Endothelial cell of umbilical vein (primary cell): ENCODE data around the gene EIF4E1B. TPM values are rescaled to one million over a fixed set of nuclear protein-coding genes. Genes with fewer than 3 reads are reported as not detected.

Experiments
- BruUV-seq: library from RNA; stranded (reverse); fragments of 400-500 nt; replicated peaks from 2 replicates; lab custom pipeline; 2021; lab: Mats Ljungman, UMichigan
- CTCF ChIA-PET: fragments of 300-600, 350-600 bp; sonication (Branson Sonifier 250); formaldehyde crosslinking; loops from one replicate; lab custom pipeline; 2021; ENCODE audit warnings: antibody characterized with exemption, inconsistent platforms; lab: Charles Lee
- POLR2A ChIA-PET: fragments of 300-600, 350-600 bp; sonication (Branson Sonifier 250); formaldehyde crosslinking; loops from one replicate; lab custom pipeline; 2021; ENCODE audit warnings: antibody characterized with exemption, inconsistent platforms; lab: Charles Lee
- DNase-seq: peaks from one replicate; pipeline ENCODE4 v3.0.0-alpha.2; 2011; ENCODE audit warnings: low read depth, low spot score
- FAIRE-seq: peaks from 2 replicates; lab custom pipeline; 2011; peaks lifted over from hg19 to GRCh38; lab: Jason Lieb, UNC
- H2AFZ ChIP-seq: 2 replicates; pipeline ENCODE4 v1.6.0; 2012; ENCODE audit warnings: low read depth, low read length, control low read depth, inconsistent platforms
- H3K27ac ChIP-seq: 2 replicates; pipeline ENCODE4 v1.5.1; 2011; ENCODE audit warnings: low read depth, mild to moderate bottlenecking, control low read depth, low read length, moderate library complexity; ENCODE audit not compliant: insufficient read depth
- H3K27me3 ChIP-seq, 2 experiments: 2 replicates each; pipeline versions ENCODE4 v1.6.0 to v1.6.1; 2011; ENCODE audit warnings: low read length in 2 of 2, mixed read lengths in 1 of 2; ENCODE audit not compliant: control insufficient read depth in 2 of 2, insufficient read depth in 2 of 2
- H3K36me3 ChIP-seq, 2 experiments: 2 replicates in 1 of 2; 3 replicates in 1 of 2; pipeline ENCODE4 v1.5.1; 2011; ENCODE audit warnings: low read length in 2 of 2, mild to moderate bottlenecking in 1 of 2, moderate library complexity in 1 of 2; ENCODE audit not compliant: control insufficient read depth in 2 of 2, insufficient read depth in 2 of 2; ENCODE audit errors: extremely low read depth in 1 of 2
- H3K4me1 ChIP-seq: 3 replicates; pipeline ENCODE4 v1.5.1; 2011; ENCODE audit warnings: mild to moderate bottlenecking, low read length; ENCODE audit not compliant: control insufficient read depth, insufficient read depth; ENCODE audit errors: extremely low read depth
- H3K4me2 ChIP-seq: 2 replicates; pipeline ENCODE4 v1.6.1; 2011; ENCODE audit warnings: low read length, control low read depth, mixed read lengths; ENCODE audit not compliant: insufficient read depth
- H3K4me3 ChIP-seq, 3 experiments: fragments of 200-600 bp in 1 of 3; sonication (generic), shearing (Covaris generic) in 1 of 3; replicated peaks in 1 of 3; 2 replicates each; pipeline ENCODE4 v1.5.1; 2011 to 2016; ENCODE audit warnings: control low read depth in 3 of 3, low read length in 3 of 3, mild to moderate bottlenecking in 2 of 3, inconsistent platforms in 1 of 3, low read depth in 1 of 3, moderate library complexity in 1 of 3; ENCODE audit not compliant: insufficient read depth in 1 of 3
- H3K79me2 ChIP-seq: 2 replicates; pipeline ENCODE4 v1.6.0; 2012; ENCODE audit warnings: low read length, inconsistent platforms; ENCODE audit not compliant: control insufficient read depth, insufficient read depth
- H3K9ac ChIP-seq: replicated peaks from 2 replicates; pipeline ENCODE3; 2011; ENCODE audit warnings: low read length, control low read depth; ENCODE audit not compliant: insufficient read depth; ENCODE audit errors: extremely low read depth
- H3K9me1 ChIP-seq: replicated peaks from 3 replicates; pipeline ENCODE4 v1.6.0; 2011; ENCODE audit warnings: mild to moderate bottlenecking, low read length; ENCODE audit not compliant: control insufficient read depth, insufficient read depth; ENCODE audit errors: extremely low read depth
- H3K9me3 ChIP-seq: replicated peaks from 2 replicates; pipeline ENCODE4 v1.5.1; 2012; ENCODE audit warnings: low read length, inconsistent platforms; ENCODE audit not compliant: control insufficient read depth, insufficient read depth
- H4K20me1 ChIP-seq: replicated peaks from 2 replicates; pipeline ENCODE3; 2011; ENCODE audit warnings: mild to moderate bottlenecking, low read length; ENCODE audit not compliant: control insufficient read depth, insufficient read depth; ENCODE audit errors: extremely low read depth
- EZH2 ChIP-seq: IDR thresholded peaks from 2 replicates; pipeline ENCODE4 v1.6.1; 2012; ENCODE audit warnings: borderline replicate concordance, low read depth, mild to moderate bottlenecking, moderate library complexity, low read length, inconsistent platforms; ENCODE audit not compliant: severe bottlenecking
- FOS ChIP-seq: IDR thresholded peaks from 2 replicates; pipeline ENCODE4 v1.6.1; 2011; ENCODE audit warnings: mild to moderate bottlenecking, low read length, moderate library complexity, borderline replicate concordance; ENCODE audit not compliant: insufficient read depth
- GATA2 ChIP-seq: IDR thresholded peaks from 2 replicates; pipeline ENCODE4 v1.7.0; 2011; ENCODE audit warnings: low read depth, mild to moderate bottlenecking, moderate library complexity, mixed read lengths, low read length; ENCODE audit not compliant: insufficient read length, insufficient read depth
- JUN ChIP-seq: IDR thresholded peaks from 2 replicates; pipeline ENCODE4 v1.6.1; 2011; ENCODE audit warnings: borderline replicate concordance, low read depth; ENCODE audit not compliant: insufficient read length, insufficient read depth
- MYC ChIP-seq: IDR thresholded peaks from one replicate; pipeline ENCODE4 v1.6.1; 2011; ENCODE audit warnings: mild to moderate bottlenecking, low read depth, low read length
- POLR2A ChIP-seq: IDR thresholded peaks from 2 replicates; pipeline ENCODE4 v1.6.1; 2012; ENCODE audit warnings: low read depth, mild to moderate bottlenecking, control low read depth, low read length
- POLR2AphosphoS5 ChIP-seq: IDR thresholded peaks from 2 replicates; pipeline ENCODE4 v1.6.1; 2012; ENCODE audit warnings: low read depth, mild to moderate bottlenecking, control low read depth, low read length, moderate library complexity; ENCODE audit not compliant: insufficient read depth
- dilution Hi-C: fragments of 300-500 bp; cut with MboI; formaldehyde crosslinking; loops from one replicate; pipeline ENCODE4 v1.15.0; 2019; ENCODE audit warnings: low sequenced_read_pairs; ENCODE audit not compliant: extremely low pct_ligation_motif_present
- intact Hi-C: fragments of 100-400 bp; cut with micrococcal nuclease; formaldehyde crosslinking; loops from one replicate; pipeline ENCODE4 v1.10.0; 2022
- polyA plus RNA-seq, 4 experiments: library from polyadenylated mRNA; depleted of rRNA in 3 of 4; stranded (reverse) in 3 of 4; unstranded in 1 of 4; fragments of >200 nt; gene quantifications; 2 replicates each; pipeline versions ENCODE4 v1.2.1 to v1.2.3, GENCODE V29; 2011 to 2012; ENCODE audit warnings: missing spikeins in 1 of 4
- total RNA-seq: library from RNA; stranded (reverse); gene quantifications from 2 replicates; pipeline ENCODE4 v1.2.3, GENCODE V29; 2021
- TF ChIP-seq, protein P1 (sequence below): IDR thresholded peaks from 2 replicates; pipeline ENCODE4 v1.6.1; 2011; ENCODE audit not compliant: insufficient read depth, insufficient read length
- TF ChIP-seq, protein P2 (sequence below), 2 donors: IDR thresholded peaks; 1 replicate in 1 of 2; 2 replicates in 1 of 2; pipeline ENCODE4 v1.5.1; 2011; ENCODE audit warnings: low read length in 2 of 2, mild to moderate bottlenecking in 2 of 2, moderate library complexity in 2 of 2, control low read depth in 1 of 2, inconsistent platforms in 1 of 2, low read depth in 1 of 2; ENCODE audit not compliant: insufficient read depth in 1 of 2; ENCODE audit errors: extremely low read depth in 1 of 2

Gene EIF4E1B
- total and polyA plus RNA-seq, 2 donors (not counting 3 experiments of a cell fraction or from before 2014, with no cell fraction given), result not detected

DNA sequence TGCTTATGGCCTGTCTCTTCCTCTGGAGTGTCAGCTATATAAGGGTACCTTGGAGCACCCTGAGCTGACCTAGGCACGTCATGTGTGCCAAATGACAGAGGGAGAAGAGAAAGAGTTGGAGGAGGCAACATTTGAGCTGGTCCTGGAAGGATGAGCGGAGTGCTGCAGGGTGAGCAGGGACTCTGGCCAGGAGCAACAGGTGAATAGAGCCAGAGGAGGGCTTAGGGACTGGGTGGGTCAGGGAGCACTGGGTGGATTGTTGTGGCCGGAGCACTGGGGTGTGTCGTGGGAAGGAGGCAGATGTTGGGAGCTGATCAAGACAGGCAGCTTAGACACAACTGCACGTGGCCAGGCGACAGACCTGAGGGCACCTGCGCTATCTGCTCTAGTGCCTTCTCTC, 60.4 kb downstream of the EIF4E1B start:
- Histone ChIP-seq H2AFZ (no peak overlapping the region), H3K36me3 (no peaks in the 10 kb centered on the region), H4K20me1 (no peaks in the 10 kb centered on the region), H3K9ac (no peak overlapping the region), H3K9me1 (no peaks in the 10 kb centered on the region), H3K27ac (no peak overlapping the region), H3K4me1 (no peaks in the 10 kb centered on the region), H3K79me2 (no peaks in the 10 kb centered on the region), H3K27me3 (peaks cover 16 to 18% of the 10 kb centered on the region in 2 experiments), H3K4me2 (no peak overlapping the region), H3K9me3 (no peaks in the 10 kb centered on the region), H3K4me3 (no peak overlapping the region)
- CTCF ChIA-PET, result interaction anchor here (1.2 kb wide), 1 partner anchor 9 kb away, joined by 4 read pairs; no protein-coding TSS in a partner anchor
- FAIRE-seq, result no peak
- BruUV-seq, result no TSS peak
- no peak for DNase-seq
- TF ChIP-seq GATA2, result no peak
- TF ChIP-seq POLR2AphosphoS5, result no peak
- no peak for TF ChIP-seq EZH2
- TF ChIP-seq MYC, result no peak
- TF ChIP-seq JUN, result no peak
- TF ChIP-seq, protein P1, sequence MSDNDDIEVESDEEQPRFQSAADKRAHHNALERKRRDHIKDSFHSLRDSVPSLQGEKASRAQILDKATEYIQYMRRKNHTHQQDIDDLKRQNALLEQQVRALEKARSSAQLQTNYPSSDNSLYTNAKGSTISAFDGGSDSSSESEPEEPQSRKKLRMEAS, result no peak
- TF ChIP-seq, protein P2, sequence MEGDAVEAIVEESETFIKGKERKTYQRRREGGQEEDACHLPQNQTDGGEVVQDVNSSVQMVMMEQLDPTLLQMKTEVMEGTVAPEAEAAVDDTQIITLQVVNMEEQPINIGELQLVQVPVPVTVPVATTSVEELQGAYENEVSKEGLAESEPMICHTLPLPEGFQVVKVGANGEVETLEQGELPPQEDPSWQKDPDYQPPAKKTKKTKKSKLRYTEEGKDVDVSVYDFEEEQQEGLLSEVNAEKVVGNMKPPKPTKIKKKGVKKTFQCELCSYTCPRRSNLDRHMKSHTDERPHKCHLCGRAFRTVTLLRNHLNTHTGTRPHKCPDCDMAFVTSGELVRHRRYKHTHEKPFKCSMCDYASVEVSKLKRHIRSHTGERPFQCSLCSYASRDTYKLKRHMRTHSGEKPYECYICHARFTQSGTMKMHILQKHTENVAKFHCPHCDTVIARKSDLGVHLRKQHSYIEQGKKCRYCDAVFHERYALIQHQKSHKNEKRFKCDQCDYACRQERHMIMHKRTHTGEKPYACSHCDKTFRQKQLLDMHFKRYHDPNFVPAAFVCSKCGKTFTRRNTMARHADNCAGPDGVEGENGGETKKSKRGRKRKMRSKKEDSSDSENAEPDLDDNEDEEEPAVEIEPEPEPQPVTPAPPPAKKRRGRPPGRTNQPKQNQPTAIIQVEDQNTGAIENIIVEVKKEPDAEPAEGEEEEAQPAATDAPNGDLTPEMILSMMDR (IDR thresholded peaks at IDR 0.05; ENCODE audit: extremely low read depth in 1 of 2, insufficient read depth in 1 of 2, low read depth in 1 of 2, low read length in 2 of 2), result no peak
- TF ChIP-seq POLR2A, result no peak
- no peak for TF ChIP-seq FOS
- POLR2A ChIA-PET, result no interaction called here
- intact Hi-C loops (no loop called here), dilution Hi-C loops (no loop called here)
